Measurements from ENCODE around the gene CAMSAP1. TPM values are rescaled to one million over a fixed set of nuclear protein-coding genes. Genes with fewer than 3 reads are reported as not detected.

CAMSAP1 gene
- total and polyA plus RNA-seq, 9 of the 15 experiments (the other 6 are each of a cell fraction or from before 2014, with no cell fraction given), result 1.5 to 28.8 (median 14.3) TPM

GRCh38 chr9:135833864-135834263 is 73.5 kb downstream of the CAMSAP1 start:
- no peaks in the 10 kb centered on the region; the same call in 1 of the 2 replicates for H3K9me3 ChIP-seq (replicated peaks; ENCODE audit: control insufficient read depth, insufficient read depth, low read depth, low read length)
- H3K36me3 ChIP-seq (ENCODE audit: control insufficient read depth, insufficient read depth, low read length), result peaks cover 6% of the 10 kb centered on the region; the same call in 2 of the 3 replicates
- TF ChIP-seq SAP30 (IDR thresholded peaks at IDR 0.05; ENCODE audit: borderline replicate concordance, insufficient read depth, low read depth, low read length, poor library complexity, severe bottlenecking), result no peak
- TF ChIP-seq NFIX (CRISPR knock-in tag; IDR thresholded peaks at IDR 0.05; ENCODE audit: low read depth), result no peak
- TF ChIP-seq BCLAF1 (IDR thresholded peaks at IDR 0.05; ENCODE audit: borderline replicate concordance in 1 of 2, control insufficient read depth in 1 of 2, low read depth in 2 of 2, low read length in 1 of 2), result no peak
- TF ChIP-seq CREB3L1 (IDR thresholded peaks at IDR 0.05; ENCODE audit: borderline replicate concordance, low read depth), result no peak
- no peak for TF ChIP-seq NRF1 (conservative IDR thresholded peaks at IDR 0.05 in 1 of 2, IDR thresholded peaks at IDR 0.05 in 1 of 2)
- TF ChIP-seq HDAC2 (IDR thresholded peaks at IDR 0.05), result no peak
- no peak for TF ChIP-seq TSC22D4 (tag; IDR thresholded peaks at IDR 0.05)
- no peak for TF ChIP-seq ELF4 (CRISPR knock-in tag; IDR thresholded peaks at IDR 0.05)
- no peak for TF ChIP-seq ZNF561 (CRISPR knock-in tag; conservative IDR thresholded peaks at IDR 0.05)
- no peak for TF ChIP-seq MIER1 (IDR thresholded peaks at IDR 0.05; ENCODE audit: low read depth)
- no peak for TF ChIP-seq RFX5 (IDR thresholded peaks at IDR 0.05; ENCODE audit: low read depth, low read length)
- no peak for TF ChIP-seq SNIP1 (IDR thresholded peaks at IDR 0.05; ENCODE audit: low read depth)
- CTCF ChIA-PET (ENCODE audit: low intra/inter-chr PET ratio), result no interaction called here
- no peaks in the 10 kb centered on the region for H4K20me1 ChIP-seq (replicated peaks; ENCODE audit: control insufficient read depth, insufficient read depth, low read length)
- no peak overlapping the region for H3K27ac ChIP-seq (ENCODE audit: extremely low read depth, low read depth, low read length)
- ATAC-seq (no peak), DNase-seq (ENCODE audit: extremely low read depth in 1 of 4, low spot score in 3 of 4) (no peak), FAIRE-seq (no peak)
- no peak overlapping the region for H3K9ac ChIP-seq (ENCODE audit: insufficient read depth in 1 of 2, low read depth in 2 of 2, low read length in 2 of 2)
- H3K4me3 ChIP-seq, result no peak overlapping the region
- in situ Hi-C loops (cut with MboI), result no loop called here
- no TSS peak for BruUV-seq (replicated peaks)
- H3K27me3 ChIP-seq (ENCODE audit: control insufficient read depth in 2 of 2, insufficient read depth in 2 of 2, low read length in 2 of 2), result no peaks in the 10 kb centered on the region
- intact Hi-C loops (cut with micrococcal nuclease), result no loop called here
- H3K4me2 ChIP-seq (ENCODE audit: insufficient read depth, low read length), result no peak overlapping the region
- peaks cover 22% of the 10 kb centered on the region; the same call in 2 of the 3 replicates for H3K79me2 ChIP-seq (ENCODE audit: control insufficient read depth, insufficient read depth, low read length)
- POLR2A ChIA-PET, result interaction anchor here (0.7 to 0.9 kb wide), 2 partner anchors 15 to 54 kb away, joined by 3 read pairs; no protein-coding TSS in a partner anchor
- no peaks in the 10 kb centered on the region for H3K4me1 ChIP-seq (replicated peaks in 1 of 2; ENCODE audit: control insufficient read depth in 2 of 2, insufficient read depth in 2 of 2, low read length in 2 of 2)
- 77% methylated on average over 3 of the region's 3 CpGs for WGBS (ENCODE audit: insufficient coverage, low coverage, missing lambda C conversion rate)
- no peak overlapping the region for H2AFZ ChIP-seq (ENCODE audit: low read depth, low read length)
- peaks cover 5% of the 10 kb centered on the region for H3K9me1 ChIP-seq (ENCODE audit: control insufficient read depth, insufficient read depth, low read length)
